Keratinocyte (primary cell): ENCODE results near the gene MACROH2A2. TPM values are rescaled to one million over a fixed set of nuclear protein-coding genes. Genes with fewer than 3 reads are reported as not detected.

Experiments
- DNase-seq: peaks from one replicate; pipeline ENCODE4 v3.0.0-alpha.2; 2011; ENCODE audit warnings: low read depth, missing footprints, low spot score
- FAIRE-seq: peaks from 2 replicates; lab custom pipeline; 2011; peaks lifted over from hg19 to GRCh38; lab: Jason Lieb, UNC
- H2AFZ ChIP-seq: 2 replicates; pipeline ENCODE4 v1.6.0; 2012; ENCODE audit warnings: low read length, control low read depth, inconsistent platforms; ENCODE audit not compliant: control insufficient read depth
- H3K27ac ChIP-seq: 2 replicates; pipeline ENCODE4 v1.5.1; 2011; ENCODE audit warnings: low read length; ENCODE audit not compliant: control insufficient read depth, insufficient read depth
- H3K27me3 ChIP-seq: 3 replicates; pipeline ENCODE4 v1.6.0; 2011; ENCODE audit warnings: low read length; ENCODE audit not compliant: control insufficient read depth, insufficient read depth; ENCODE audit errors: extremely low read depth
- H3K36me3 ChIP-seq, 2 experiments: 2 replicates in 1 of 2; 3 replicates in 1 of 2; pipeline ENCODE4 v1.5.1; 2011; ENCODE audit warnings: low read length in 2 of 2, mild to moderate bottlenecking in 1 of 2; ENCODE audit not compliant: control insufficient read depth in 2 of 2, insufficient read depth in 2 of 2; ENCODE audit errors: extremely low read depth in 1 of 2
- H3K4me1 ChIP-seq: 3 replicates; pipeline ENCODE4 v1.5.1; 2011; ENCODE audit warnings: low read length; ENCODE audit not compliant: control insufficient read depth, insufficient read depth; ENCODE audit errors: extremely low read depth
- H3K4me2 ChIP-seq: 3 replicates; pipeline ENCODE4 v1.6.0; 2011; ENCODE audit warnings: low read depth, low read length; ENCODE audit not compliant: control insufficient read depth, insufficient read depth; ENCODE audit errors: extremely low read depth
- H3K4me3 ChIP-seq, 3 experiments: fragments of 200-600 bp in 1 of 3; sonication (generic) in 1 of 3; 2 replicates in 2 of 3; 3 replicates in 1 of 3; pipeline ENCODE4 v1.5.1; 2011 to 2016; ENCODE audit warnings: low read length in 3 of 3, mild to moderate bottlenecking in 3 of 3, control low read depth in 2 of 3, inconsistent platforms in 1 of 3, low read depth in 1 of 3, mixed read lengths in 1 of 3, mixed run types in 1 of 3, moderate library complexity in 1 of 3; ENCODE audit not compliant: control insufficient read depth in 2 of 3, insufficient read depth in 2 of 3; ENCODE audit errors: extremely low read depth in 1 of 3
- H3K79me2 ChIP-seq: 2 replicates; pipeline ENCODE4 v1.6.0; 2012; ENCODE audit warnings: low read length; ENCODE audit not compliant: control insufficient read depth, insufficient read depth
- H3K9ac ChIP-seq: 3 replicates; pipeline ENCODE4 v1.6.0; 2011; ENCODE audit warnings: low read length; ENCODE audit not compliant: control insufficient read depth, insufficient read depth; ENCODE audit errors: extremely low read depth
- H3K9me1 ChIP-seq: 3 replicates; pipeline ENCODE4 v1.6.0; 2011; ENCODE audit warnings: low read length; ENCODE audit not compliant: control insufficient read depth, insufficient read depth; ENCODE audit errors: extremely low read depth
- H3K9me3 ChIP-seq: 2 replicates; pipeline ENCODE4 v1.5.1; 2012; ENCODE audit warnings: low read depth, low read length; ENCODE audit not compliant: control insufficient read depth
- H4K20me1 ChIP-seq: 3 replicates; pipeline ENCODE4 v1.6.0; 2011; ENCODE audit warnings: low read length; ENCODE audit not compliant: control insufficient read depth, insufficient read depth; ENCODE audit errors: extremely low read depth
- CTCF ChIP-seq, 3 experiments: IDR thresholded peaks in 1 of 3; conservative IDR thresholded peaks in 1 of 3; optimal IDR thresholded peaks in 1 of 3; 2 replicates in 2 of 3; 3 replicates in 1 of 3; pipeline versions ENCODE3 to v1.5.1; 2011; ENCODE audit warnings: low read length in 3 of 3, mild to moderate bottlenecking in 3 of 3, moderate library complexity in 2 of 3, control low read depth in 1 of 3, inconsistent platforms in 1 of 3; ENCODE audit not compliant: insufficient read depth in 2 of 3; ENCODE audit errors: extremely low read depth in 1 of 3
- EZH2 ChIP-seq: IDR thresholded peaks from one replicate; pipeline ENCODE4 v1.6.1; 2012; ENCODE audit warnings: inconsistent platforms, mild to moderate bottlenecking, low read length, moderate library complexity
- dilution Hi-C: fragments of 300-500 bp; cut with MboI; formaldehyde crosslinking; loops from one replicate; pipeline ENCODE4 v1.7.0; 2020; ENCODE audit warnings: low sequenced_read_pairs; ENCODE audit not compliant: extremely low pct_ligation_motif_present
- polyA plus RNA-seq, 5 experiments: library from polyadenylated mRNA; depleted of rRNA in 3 of 5; stranded (reverse) in 3 of 5; stranded (forward) in 1 of 5; unstranded in 1 of 5; fragments of >200 nt; gene quantifications; 1 replicate in 1 of 5; 2 replicates in 3 of 5; 3 replicates in 1 of 5; pipeline versions ENCODE4 v1.2.1 to v1.2.3, GENCODE V29; 2011 to 2012; ENCODE audit warnings: missing spikeins in 2 of 5, low read depth in 1 of 5, low replicate concordance in 1 of 5

Gene MACROH2A2
- polyA plus RNA-seq, 1 donor (not counting 4 experiments of a cell fraction or from before 2014, with no cell fraction given) = 11.6 TPM

DNA sequence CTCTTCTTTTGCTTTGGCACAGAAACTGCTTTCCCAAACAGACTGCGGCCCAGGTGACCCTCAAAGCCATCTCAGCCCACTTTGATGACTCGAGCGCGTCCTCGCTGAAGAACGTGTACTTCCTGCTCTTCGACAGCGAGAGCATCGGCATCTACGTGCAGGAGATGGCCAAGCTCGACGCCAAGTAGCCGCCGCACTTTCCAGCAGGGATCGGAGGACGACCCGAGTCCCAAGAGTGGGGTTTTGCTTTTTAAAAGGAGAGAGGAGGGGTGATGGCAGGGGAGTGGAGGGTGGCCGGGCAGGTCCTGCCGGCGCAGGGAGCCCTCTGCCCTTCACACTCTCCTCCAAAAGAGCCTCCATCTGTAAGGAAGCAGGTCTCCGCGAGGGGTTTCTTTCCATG, 58.9 kb downstream of the MACROH2A2 start:
- Histone ChIP-seq H4K20me1 (no peaks in the 10 kb centered on the region), H3K27ac (no peak overlapping the region), H3K79me2 (no peaks in the 10 kb centered on the region), H3K4me2 (no peak overlapping the region), H2AFZ (no peak overlapping the region), H3K9ac (no peak overlapping the region), H3K9me3 (no peaks in the 10 kb centered on the region), H3K4me3 (no peak overlapping the region), H3K36me3 (peaks cover 0 to 7% of the 10 kb centered on the region in 2 experiments), H3K9me1 (no peaks in the 10 kb centered on the region), H3K4me1 (no peaks in the 10 kb centered on the region), H3K27me3 (no peaks in the 10 kb centered on the region)
- TF ChIP-seq EZH2 (no peak), CTCF (optimal IDR thresholded peaks at IDR 0.05 in 1 of 3, IDR thresholded peaks at IDR 0.05 in 1 of 3, conservative IDR thresholded peaks at IDR 0.05 in 1 of 3; ENCODE audit: extremely low read depth in 1 of 3, insufficient read depth in 2 of 3, low read length in 3 of 3) (no peak)
- DNase-seq = no peak
- FAIRE-seq = no peak
- dilution Hi-C loops = no loop called here

DNA sequence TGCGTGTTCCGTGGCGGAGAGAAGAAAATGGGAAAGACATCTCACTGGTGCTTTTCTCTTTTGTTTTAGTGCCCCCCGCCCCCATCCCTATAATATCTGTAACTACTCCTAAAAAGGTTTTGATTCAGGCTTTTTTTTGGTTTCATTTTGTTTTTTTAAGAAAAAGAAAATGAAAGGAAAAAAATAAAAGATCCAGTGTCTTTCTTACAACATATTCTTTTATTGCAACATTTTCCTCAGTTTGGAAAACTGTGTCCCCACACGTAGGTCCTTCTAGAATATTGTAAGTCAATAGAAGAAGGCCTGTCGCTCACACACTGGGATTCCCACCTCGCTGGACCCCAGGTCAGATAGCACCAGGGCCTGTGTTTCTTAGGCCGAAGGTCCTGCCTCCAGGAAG, 59.4 kb downstream of the MACROH2A2 start:
- Histone ChIP-seq H3K36me3 (peaks cover 0 to 7% of the 10 kb centered on the region in 2 experiments), H3K9ac (no peak overlapping the region), H3K9me3 (no peaks in the 10 kb centered on the region), H3K27ac (no peak overlapping the region), H3K4me1 (no peaks in the 10 kb centered on the region), H3K4me3 (no peak overlapping the region), H3K9me1 (no peaks in the 10 kb centered on the region), H2AFZ (no peak overlapping the region), H3K27me3 (no peaks in the 10 kb centered on the region), H4K20me1 (no peaks in the 10 kb centered on the region), H3K4me2 (no peak overlapping the region), H3K79me2 (no peaks in the 10 kb centered on the region)
- TF ChIP-seq CTCF (optimal IDR thresholded peaks at IDR 0.05 in 1 of 3, IDR thresholded peaks at IDR 0.05 in 1 of 3, conservative IDR thresholded peaks at IDR 0.05 in 1 of 3; ENCODE audit: extremely low read depth in 1 of 3, insufficient read depth in 2 of 3, low read length in 3 of 3) (no peak), EZH2 (no peak)
- no peak for DNase-seq
- no peak for FAIRE-seq
- dilution Hi-C loops = no loop called here
